Lung (tissue), 12 donors: ENCODE results near the gene FBRSL1. TPM values are rescaled to one million over a fixed set of nuclear protein-coding genes. Genes with fewer than 3 reads are reported as not detected.

Experiments used
- ATAC-seq: fragments of 200-7000 bp; cut with Tn5 transposase; one replicate; pipeline ENCODE4 v1.9.1; 2020; ENCODE audit warnings: moderate number of reproducible peaks; ENCODE audit not compliant: insufficient read depth, low FRiP score
- DNase-seq, 3 donors: peaks; one replicate each; pipeline ENCODE4 v3.0.0-alpha.2; 2013 to 2017
- H3K27ac ChIP-seq, 2 donors: one replicate each; pipeline ENCODE4 v1.5.1; 2013; ENCODE audit warnings: mild to moderate bottlenecking in 2 of 2, moderate library complexity in 2 of 2, control low read depth in 1 of 2, inconsistent platforms in 1 of 2, low read depth in 1 of 2, low read length in 1 of 2
- H3K27me3 ChIP-seq, 3 donors: one replicate each; pipeline ENCODE4 v1.5.1; 2013; ENCODE audit warnings: low read length in 2 of 3; ENCODE audit not compliant: control insufficient read depth in 3 of 3, insufficient read depth in 3 of 3
- H3K36me3 ChIP-seq, 4 donors: one replicate each; pipeline ENCODE4 v1.5.1; 2013; ENCODE audit warnings: low read length in 4 of 4, mild to moderate bottlenecking in 1 of 4, moderate library complexity in 1 of 4; ENCODE audit not compliant: control insufficient read depth in 4 of 4, insufficient read depth in 4 of 4
- H3K4me1 ChIP-seq, 5 donors: one replicate each; pipeline ENCODE4 v1.5.1; 2013; ENCODE audit warnings: low read length in 5 of 5, mild to moderate bottlenecking in 2 of 5, moderate library complexity in 1 of 5; ENCODE audit not compliant: control insufficient read depth in 5 of 5, insufficient read depth in 5 of 5
- H3K4me3 ChIP-seq: one replicate; pipeline ENCODE4 v1.5.1; 2013; ENCODE audit warnings: mild to moderate bottlenecking, control low read depth, moderate library complexity
- H3K9ac ChIP-seq, 2 donors: one replicate each; pipeline ENCODE4 v1.5.1; 2013; ENCODE audit warnings: low read length in 2 of 2, control low read depth in 1 of 2; ENCODE audit not compliant: insufficient read depth in 1 of 2
- H3K9me3 ChIP-seq, 4 donors: one replicate each; pipeline ENCODE4 v1.5.1; 2013; ENCODE audit warnings: low read length in 3 of 4, mild to moderate bottlenecking in 1 of 4, moderate library complexity in 1 of 4; ENCODE audit not compliant: control insufficient read depth in 4 of 4, insufficient read depth in 3 of 4
- WGBS, 2 donors: extraction: QIAGEN DNeasy Blood & Tissue Kit; methylation state at CpG; one replicate each; pipeline ENCODE4 v1.1.7; 2013; 5-methylcytosine and 5-hydroxymethylcytosine counted together
- polyA plus RNA-seq, 2 donors: library from polyadenylated mRNA; stranded (reverse); fragments of 200-250 nt; gene quantifications; one replicate each; pipeline ENCODE4 v1.2.1, GENCODE V29; 2013
- total RNA-seq, 2 donors: library from RNA; depleted of rRNA in 1 of 2; stranded (reverse); fragments of >200 nt in 1 of 2; gene quantifications; one replicate each; pipeline ENCODE4 v1.2.1, GENCODE V29; 2014 to 2021
- TF ChIP-seq, protein P1 (sequence below): IDR thresholded peaks from 2 replicates; pipeline ENCODE4 v1.5.1; 2012; ENCODE audit warnings: mild to moderate bottlenecking; ENCODE audit errors: control extremely low read depth, extremely low read depth
- donor health status: control.
- donor health status: control.
- donor health status: Bipolar disorder and iron deficiency.
- donor health status: healthy.
- donor health status: DM: yes; HTN: yes; CAD: no.

Gene FBRSL1
- total and polyA plus RNA-seq, 4 donors = 10.6 to 56.9 (median 22.3) TPM

DNA sequence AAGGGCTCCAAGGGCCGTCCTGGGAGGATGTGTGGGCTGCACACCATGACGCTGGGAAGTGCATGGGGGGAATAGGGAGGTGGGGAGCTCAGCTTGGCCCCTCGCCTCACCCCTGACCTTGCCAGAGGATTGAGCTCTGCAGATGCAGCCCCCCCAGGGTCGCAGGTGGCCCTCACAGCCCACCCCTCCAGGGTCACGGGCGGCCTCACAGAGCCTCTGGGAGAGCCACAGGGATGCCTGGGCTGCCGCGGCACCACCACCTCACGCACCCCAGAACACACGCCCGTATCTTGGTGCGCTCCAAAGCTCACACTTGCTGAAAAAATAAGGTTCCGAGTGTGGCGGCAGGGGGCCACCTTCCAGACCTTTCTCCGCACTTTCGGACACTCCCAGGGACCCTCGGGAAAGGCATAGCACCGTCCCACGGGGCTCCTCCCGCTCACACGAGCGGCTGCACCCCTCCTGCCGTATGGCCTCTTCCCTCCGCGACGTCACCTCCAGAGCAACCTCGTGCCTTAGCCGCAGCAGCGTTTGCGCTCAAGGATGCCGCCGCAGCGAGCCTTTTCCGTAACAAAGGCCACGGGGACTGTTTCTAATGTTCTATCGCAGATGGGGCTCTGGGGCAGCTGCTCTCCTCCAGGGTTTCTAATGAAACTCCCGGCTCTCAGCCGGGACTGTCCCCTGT is 9.9 kb upstream of the FBRSL1 start:
- TF ChIP-seq, protein P1, sequence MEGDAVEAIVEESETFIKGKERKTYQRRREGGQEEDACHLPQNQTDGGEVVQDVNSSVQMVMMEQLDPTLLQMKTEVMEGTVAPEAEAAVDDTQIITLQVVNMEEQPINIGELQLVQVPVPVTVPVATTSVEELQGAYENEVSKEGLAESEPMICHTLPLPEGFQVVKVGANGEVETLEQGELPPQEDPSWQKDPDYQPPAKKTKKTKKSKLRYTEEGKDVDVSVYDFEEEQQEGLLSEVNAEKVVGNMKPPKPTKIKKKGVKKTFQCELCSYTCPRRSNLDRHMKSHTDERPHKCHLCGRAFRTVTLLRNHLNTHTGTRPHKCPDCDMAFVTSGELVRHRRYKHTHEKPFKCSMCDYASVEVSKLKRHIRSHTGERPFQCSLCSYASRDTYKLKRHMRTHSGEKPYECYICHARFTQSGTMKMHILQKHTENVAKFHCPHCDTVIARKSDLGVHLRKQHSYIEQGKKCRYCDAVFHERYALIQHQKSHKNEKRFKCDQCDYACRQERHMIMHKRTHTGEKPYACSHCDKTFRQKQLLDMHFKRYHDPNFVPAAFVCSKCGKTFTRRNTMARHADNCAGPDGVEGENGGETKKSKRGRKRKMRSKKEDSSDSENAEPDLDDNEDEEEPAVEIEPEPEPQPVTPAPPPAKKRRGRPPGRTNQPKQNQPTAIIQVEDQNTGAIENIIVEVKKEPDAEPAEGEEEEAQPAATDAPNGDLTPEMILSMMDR = no peak

DNA sequence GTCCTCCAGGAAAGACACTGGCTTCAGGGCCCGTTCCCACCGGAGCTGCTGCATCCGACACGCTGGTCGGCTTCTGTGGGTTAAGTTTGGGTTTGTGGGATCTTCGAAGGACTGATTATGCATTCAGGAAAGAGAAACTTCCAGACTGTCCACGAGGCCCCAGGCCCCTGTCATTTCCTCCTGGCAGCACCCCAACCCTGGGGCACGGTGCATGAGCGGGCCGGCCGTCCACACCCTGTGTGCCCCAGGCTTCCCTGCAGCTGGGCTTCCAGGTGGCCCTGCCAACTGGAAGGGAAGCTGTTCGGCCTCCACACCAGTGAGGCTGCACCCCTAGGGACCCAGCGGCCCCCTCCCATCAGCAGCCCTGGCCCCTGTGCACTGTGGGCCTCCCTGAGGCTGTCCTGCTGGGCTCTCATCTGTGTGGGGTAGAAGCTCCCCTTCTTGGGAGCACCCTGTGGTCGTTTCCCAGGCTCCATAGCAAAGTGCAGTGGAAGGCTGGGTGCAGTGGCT is 9.3 kb upstream of the FBRSL1 start:
- 63 to 65% methylated on average over 14 of the region's 14 CpGs for WGBS, 2 donors
- no peak overlapping the region for H3K4me3 ChIP-seq
- DNase-seq = no peak

More for the DNA sequence above, 9.9 kb upstream of the FBRSL1 start:
- WGBS, 2 donors = 76 to 89% methylated on average over 37 to 38 of the region's 38 CpGs
- peaks cover 0 to 5% (median 0%) of the 10 kb centered on the region in 4 donors for H3K9me3 ChIP-seq
- no peak for DNase-seq
- peaks cover 0 to 3% (median 0%) of the 10 kb centered on the region in 5 donors for H3K4me1 ChIP-seq
- no peak for ATAC-seq
- H3K27me3 ChIP-seq = no peaks in the 10 kb centered on the region
- H3K4me3 ChIP-seq = no peak overlapping the region
- no peak overlapping the region for H3K9ac ChIP-seq
- no peak overlapping the region for H3K27ac ChIP-seq
- no peaks in the 10 kb centered on the region for H3K36me3 ChIP-seq

DNA sequence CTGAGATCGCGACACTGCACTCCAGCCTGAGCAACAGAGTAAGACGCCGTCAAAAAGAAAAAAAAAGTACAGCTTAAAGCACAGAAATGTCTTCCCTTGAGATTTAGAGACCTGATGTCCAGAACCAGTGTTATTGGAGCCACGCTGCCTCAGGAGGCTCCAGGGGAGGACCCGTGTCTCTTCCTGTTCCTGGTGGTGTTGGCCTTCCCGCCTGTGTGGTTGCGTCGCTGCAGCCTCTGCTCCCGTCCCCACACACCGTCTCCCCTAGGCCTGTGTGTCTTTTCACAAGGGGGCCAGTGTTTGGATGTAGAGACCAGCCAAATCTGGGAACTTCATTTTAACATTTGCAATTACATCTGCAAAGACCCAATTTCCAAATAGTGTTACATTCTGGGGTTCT is 8.6 kb upstream of the FBRSL1 start:
- Histone ChIP-seq H3K27me3 (no peaks in the 10 kb centered on the region), H3K27ac (no peak overlapping the region), H3K9ac (no peak overlapping the region), H3K4me1 (no peaks in the 10 kb centered on the region), H3K36me3 (no peaks in the 10 kb centered on the region), H3K4me3 (no peak overlapping the region), H3K9me3 (peaks cover 0 to 3% (median 0%) of the 10 kb centered on the region in 4 donors)
- no peak for ATAC-seq
- TF ChIP-seq, protein P1 = no peak
- DNase-seq = no peak
- 64 to 79% methylated on average over 11 of the region's 11 CpGs for WGBS, 2 donors

More for the DNA sequence above, 9.3 kb upstream of the FBRSL1 start:
- Histone ChIP-seq H3K9me3 (peaks cover 0 to 4% (median 0%) of the 10 kb centered on the region in 4 donors), H3K36me3 (no peaks in the 10 kb centered on the region), H3K4me1 (no peaks in the 10 kb centered on the region), H3K9ac (no peak overlapping the region), H3K27me3 (no peaks in the 10 kb centered on the region), H3K27ac (no peak overlapping the region)
- TF ChIP-seq, protein P1 = no peak
- ATAC-seq = no peak
